NCI-H1417 treated with DMSO at 0.1 percent for 48 hours (cell line): Measurements from ENCODE around the gene SVIL.
"Not testable (repeated sequence)": the region's sequence is repeated elsewhere in the genome, so short reads cannot be mapped to it uniquely, and the experiment has no call there.

Source experiments
- DNase-seq: peaks from one replicate; lab custom pipeline; 2025; lab: John Stamatoyannopoulos, UW

The SVIL gene

DNA sequence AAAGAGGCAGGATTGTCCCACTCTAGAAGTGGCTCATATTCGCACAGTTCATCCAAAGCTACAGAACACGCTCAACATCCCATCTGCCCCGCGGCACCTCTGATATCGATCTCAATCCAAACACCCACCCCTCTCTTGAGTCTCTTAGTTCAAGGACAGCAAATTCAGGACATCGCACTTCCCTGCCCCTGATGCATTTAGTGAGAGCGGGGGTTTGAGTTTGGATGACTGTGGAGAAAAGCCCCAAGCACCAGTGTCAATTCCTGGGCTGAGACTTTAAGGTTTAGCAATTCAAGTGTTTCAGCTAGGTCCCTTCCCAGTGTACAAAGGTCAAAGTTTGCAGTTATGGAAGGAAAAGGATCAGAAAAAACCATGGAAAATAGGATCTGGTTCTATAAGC lies 179.7 kb downstream of the SVIL start:
- DNase-seq, result no peak

DNA sequence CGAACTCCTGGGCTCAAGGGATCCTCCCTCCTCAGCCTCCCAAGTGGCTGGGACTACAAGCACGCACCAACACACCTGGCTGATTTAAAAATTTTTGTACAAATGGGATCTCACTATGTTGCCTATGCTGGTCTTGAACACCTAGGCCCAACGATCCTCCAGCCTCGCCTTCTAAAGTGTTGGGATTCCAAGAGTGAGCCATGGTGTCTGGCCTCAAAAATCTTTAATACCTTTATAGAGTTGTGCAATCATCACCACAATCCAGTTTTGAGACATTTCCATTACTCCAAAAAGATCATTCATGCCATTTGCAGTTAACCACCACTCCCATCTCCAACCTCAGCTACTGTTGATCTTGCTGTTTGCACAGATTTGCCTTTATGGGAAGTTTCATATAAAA lies 180.5 kb downstream of the SVIL start:
- DNase-seq, result no peak

DNA sequence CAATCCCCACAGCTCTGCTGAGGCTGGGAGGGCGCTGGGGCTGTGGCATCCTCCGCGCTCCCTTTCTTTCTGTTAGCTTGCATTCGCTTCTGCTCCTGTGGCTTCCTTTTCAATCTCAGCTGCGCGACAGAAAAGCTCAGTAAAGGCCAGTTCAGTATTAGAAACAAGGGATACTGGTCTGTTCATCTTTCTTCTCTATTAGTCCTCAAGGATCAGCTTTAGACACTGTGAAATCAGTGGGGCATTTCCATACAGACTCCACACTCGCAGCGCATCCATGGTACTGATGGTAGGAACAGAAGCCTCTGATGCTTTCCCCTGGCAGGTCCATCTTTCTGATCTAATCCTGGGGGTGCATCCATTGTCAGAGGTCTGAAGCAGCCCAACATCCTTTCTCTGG lies 182.2 kb downstream of the SVIL start:
- DNase-seq, result no peak

DNA sequence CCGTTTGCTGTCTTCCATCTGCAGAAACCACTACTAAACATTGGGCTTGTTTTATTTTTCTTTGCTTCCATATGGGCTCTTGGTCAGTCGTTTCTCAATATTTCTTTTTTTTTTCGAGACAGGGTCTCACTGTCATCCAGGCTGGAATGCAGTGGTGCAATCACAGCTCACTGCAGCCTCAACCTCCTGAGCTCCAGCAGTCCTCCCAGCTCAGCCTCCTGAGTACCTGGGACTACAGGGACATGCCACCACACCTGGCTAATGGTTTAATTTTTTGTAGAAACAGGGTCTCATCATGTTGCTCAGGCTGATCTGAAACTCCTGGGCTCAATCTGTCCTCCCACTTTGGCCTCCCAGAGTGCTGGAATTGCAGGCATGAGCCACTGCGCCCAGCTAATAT lies 182.8 kb downstream of the SVIL start:
- no peak for DNase-seq

DNA sequence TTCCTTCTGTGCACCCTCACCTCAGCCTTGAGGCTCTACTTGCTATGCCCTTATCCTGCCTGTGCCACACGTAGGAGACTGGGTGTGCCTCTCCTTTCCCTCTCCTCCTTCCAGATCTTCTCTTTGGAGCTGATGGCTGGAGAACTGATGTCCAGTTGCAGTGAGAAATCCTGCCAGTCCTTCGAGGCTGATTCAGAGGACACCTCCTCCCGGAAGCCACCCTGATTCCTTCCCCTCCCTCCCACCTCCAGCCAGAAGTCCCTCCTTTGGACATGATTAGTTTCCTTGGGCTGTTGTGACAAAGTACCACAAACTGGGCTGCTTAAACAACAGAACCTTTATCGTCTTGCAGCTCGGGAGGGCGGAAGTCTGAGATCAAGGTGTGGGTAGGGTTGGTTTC lies 184.4 kb downstream of the SVIL start:
- no peak for DNase-seq

DNA sequence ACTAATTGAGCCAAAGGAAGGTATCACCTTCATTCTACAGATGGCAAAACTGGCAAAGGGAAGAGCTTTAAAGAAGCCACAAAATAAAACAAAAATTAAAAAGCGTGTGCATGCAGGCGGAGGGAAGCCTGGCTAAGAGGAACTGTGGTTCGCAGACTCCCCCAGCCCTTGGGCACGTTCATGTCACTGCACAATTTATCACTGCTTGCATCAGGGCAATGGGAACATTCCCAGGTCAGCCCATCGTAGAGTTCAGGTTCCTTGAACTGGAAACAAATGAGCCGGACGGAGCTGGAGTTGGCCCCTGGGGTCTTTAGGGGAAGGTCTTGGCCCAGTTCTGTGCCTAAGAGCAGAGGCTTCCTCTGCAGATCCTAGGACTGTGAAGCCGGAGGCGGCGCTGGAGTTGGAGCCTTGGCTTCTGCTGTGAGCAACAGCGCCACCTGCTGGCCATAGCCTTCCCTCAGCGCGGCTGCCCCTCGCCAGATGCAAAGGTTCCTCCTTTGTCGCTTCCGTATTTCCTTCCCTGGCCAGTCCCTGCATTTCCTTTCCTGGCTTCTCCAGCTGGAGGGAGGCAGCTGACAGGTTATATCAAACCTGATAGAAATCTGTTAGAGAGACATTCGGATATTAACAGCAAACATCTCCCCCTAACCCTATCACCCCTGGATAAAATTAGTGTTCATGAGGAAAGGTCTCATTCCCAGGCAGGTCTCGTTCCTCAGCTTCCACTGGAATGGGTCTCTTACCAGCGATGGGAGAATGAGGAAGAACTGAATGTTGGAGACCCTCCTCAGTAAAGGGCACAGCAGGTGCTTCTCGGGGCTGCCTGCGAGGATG lies 185.8 kb downstream of the SVIL start:
- not testable (repeated sequence) for DNase-seq

DNA sequence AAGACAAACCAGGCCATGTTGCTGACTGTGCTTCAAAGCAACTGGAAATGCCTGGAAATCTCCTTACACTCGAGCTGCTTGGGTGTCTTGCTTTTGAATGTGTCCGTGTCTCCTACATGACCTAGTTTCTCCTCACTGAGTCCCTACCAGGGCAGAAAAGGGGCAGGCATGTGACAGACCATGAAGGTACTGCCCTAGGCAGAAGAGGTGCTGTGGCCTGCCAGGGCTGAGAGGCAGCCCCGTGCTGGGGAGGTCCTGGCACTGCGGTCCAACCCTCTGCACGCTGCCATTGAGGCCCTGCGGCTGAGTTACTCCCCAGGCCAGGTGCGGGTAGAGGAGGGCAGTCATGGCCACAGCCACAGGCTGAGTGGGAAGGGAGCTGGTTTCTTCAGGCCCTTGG lies 186.6 kb downstream of the SVIL start:
- DNase-seq, result no peak

DNA sequence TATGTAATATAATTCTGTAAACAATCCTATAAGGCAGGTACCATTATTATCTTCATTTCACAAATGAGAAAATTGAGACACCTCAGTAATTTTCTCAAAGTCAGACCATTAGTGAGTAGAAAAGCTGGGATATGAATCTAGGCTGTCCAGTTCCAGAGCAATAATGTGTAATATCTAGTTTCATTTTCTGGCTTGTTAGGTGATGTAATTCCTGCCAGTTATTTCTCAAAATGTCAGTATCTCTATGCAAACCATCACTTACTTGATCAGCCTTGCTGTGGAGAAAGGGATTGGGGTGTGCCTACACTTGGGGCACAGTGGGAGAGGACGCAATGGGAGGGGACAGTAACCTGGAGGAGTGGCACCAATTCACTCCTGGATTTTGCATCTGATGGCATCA lies 188.4 kb downstream of the SVIL start:
- DNase-seq, result no peak

DNA sequence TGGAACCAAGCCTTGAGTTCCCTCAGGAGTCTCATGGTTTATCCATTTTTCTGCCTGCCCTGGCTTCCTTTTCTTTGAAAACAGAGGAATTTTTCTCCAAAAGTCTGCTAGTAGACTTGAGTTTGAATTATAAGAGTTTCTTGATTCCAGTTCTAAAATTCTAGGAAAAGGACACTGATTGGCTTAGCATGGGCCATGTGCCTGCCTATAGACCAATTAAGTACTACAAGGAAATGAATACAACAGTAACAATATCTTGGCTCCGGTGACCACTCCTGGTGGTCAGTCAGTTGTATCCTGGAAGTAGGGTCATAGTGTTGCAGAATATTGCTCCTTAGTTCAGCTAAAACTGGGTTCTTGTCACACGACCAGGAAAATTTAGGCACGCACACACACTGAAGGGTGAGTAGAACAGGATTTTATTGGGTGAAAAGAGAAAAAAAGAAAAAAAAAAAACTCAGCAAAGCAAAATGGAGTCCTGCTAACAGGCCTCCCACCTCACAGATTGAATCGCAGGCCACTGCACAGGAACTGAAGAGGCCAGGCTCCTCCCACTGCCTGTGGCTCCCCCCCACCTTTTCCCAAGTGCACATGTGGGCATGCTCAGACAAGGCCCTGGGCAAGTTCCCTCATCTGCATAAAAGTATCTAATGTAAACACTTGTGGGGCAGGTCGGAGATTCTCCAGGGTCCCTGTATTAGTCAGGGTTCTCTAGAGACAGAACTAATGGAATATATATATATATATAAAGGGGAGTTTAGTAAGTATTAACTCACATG lies 190.8 kb downstream of the SVIL start:
- DNase-seq, result no peak

DNA sequence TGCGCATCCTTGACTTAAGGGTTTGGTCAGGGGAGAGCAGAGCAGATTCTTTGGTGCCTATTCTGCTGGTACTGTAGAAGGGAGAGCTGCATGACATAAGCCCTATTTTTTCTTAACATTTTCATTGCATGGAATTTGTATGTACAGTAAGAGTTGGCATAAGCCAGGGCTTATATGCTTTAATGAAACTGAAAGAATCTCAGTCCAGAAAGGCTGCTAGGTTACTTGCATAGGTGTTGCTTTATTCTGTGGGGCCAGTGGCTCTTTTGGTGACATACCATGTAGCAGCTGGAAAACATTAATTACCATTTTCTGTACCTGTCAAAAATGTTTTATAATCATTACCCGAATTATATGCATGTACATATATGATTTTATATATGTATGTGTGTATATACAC lies 193.8 kb downstream of the SVIL start:
- no peak for DNase-seq

DNA sequence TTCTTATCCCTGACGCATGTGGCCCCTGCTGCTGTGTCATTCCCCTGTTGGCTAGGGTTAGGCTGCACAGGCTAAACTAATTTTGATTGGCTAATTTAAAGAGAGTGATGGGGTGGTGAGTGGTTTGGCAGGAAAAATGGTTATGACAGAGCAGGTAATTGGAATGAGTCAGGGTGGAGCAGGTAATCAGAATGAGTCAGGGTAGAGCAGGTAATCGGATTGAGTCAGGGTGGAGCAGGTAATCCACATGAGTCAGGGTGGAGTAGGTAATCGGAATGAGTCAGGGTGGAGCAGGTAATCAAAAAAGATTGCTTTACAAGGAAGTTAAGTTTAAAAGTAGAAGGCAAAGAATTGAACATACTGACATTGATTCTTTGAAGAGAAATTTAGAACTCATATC lies 195.8 kb downstream of the SVIL start:
- DNase-seq, result not testable (repeated sequence)

DNA sequence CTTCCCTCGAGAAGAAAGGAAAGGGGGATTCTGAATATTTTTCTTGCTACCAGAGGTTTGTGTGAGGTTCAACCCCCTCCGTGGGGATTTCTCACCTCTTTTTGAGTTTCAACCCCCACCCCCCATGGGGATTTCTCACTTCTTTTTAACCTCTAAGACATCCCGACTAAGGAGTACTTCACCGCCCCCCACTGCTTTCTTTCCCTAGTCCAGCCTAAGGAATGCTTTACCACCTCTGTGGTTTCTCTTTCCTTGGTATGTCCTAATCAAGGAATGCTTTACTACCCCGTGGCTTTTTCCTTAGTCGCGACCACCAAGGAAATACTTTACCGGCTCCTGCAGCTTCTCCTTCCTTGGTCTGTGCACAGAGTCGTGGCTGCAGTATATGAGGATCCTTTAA lies 196.5 kb downstream of the SVIL start:
- no peak for DNase-seq

DNA sequence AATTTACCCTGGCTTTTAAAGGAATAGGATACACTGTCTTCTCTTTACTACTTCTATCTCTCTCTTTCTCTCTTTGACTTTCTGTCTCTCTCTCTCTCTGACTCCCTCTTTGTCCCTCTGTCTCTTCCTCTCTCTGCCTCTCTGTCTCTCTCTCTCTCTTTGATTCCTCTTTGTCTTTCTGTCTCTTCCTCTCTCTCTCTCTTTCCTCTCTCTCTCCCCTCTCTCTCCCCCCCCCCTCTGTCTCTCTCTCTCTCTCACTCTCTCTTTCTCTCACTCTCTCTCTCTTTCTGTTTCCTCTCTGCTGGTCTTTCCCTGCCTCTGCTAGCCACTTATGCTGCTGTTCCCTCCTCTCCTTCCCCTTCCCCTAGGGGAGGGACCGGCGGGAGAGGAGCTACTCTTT lies 196.9 kb downstream of the SVIL start:
- no peak for DNase-seq

DNA sequence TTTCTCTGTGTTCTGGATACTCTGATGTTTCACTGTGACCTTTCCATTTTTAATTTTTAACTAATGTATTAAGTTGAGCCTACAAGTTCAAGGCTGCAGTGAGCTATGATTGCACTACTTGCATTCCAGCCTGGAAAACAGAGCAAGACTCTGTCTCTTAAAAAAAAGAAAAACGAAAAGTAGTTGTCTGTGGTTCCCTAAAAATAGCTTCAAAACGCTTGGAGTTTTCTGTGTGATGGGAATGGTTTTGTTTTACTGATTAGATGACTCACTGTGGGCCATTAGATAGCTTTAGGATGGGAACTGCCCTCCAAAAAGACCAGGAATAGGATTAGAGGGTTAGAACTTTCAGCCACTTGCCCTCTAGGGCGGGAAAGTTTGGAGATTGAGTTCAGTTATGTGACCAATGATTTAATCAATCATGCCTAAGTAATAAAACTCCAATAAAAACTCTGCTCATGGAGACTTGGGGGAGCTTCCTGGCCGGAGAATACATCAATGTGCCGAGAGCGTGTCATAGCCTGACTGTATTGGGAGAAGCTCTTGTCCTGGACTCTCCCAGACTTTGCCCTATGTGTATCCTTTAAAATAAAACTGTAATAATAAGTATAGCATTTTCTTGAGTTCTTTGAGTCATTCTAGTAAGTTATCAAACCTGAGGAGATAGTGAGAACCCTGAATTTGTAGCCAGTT lies 198.8 kb downstream of the SVIL start:
- DNase-seq, result no peak

DNA sequence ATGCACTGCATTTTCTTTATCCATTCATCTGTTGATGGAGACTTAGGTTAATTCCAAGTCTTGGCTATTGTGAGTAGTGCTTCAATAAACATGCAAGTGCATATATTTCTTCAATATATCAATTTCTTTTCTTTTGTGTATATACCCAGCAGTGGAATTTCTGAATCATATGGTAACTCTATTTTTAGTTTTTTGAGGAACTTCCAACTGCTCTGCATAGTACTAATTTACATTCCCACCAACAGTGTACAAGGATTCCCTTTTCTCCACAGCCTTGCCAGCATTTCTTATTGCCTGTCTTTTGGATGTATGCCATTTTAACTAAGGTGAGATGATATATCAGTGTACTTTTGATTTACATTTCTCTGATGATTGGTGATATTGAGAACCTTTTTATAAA lies 200.7 kb downstream of the SVIL start:
- DNase-seq, result no peak

DNA sequence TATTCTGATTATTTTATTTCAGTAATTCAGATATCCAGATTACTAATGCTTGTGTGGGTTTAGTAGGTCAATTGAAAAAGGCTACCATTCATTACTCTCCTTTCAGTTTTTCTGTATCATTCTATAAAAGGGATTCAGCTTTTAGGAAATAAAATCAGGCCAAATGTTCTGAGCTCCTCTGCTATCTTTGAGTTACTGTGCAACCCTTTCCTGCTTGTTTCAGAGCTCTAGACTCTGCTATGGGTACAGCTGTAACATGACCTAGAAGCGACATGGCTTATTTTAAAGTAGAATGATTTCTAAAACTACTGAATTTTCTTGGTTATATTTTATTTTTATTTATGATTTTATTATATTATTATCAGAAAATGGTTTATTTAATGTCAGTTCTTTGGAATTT lies 203.1 kb downstream of the SVIL start:
- DNase-seq, result no peak

DNA sequence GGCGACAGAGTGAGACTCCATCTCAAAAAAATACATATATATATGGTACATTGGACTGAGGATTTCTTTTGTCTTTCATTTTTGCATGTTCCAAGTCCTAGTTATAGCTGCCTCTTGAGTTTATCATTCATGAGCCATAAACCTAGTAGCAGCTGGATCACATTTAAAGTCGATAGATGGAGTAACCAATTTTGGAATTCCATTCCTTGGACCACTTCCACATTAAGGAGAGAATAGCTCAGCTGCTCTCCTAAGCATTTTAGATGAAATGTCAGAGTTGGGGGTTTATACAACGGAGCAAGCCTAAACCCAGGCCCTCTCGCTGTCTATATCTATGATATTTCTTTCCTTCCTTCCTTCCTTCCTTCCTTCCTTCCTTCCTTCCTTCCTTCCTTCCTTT lies 204.7 kb downstream of the SVIL start:
- no peak for DNase-seq

DNA sequence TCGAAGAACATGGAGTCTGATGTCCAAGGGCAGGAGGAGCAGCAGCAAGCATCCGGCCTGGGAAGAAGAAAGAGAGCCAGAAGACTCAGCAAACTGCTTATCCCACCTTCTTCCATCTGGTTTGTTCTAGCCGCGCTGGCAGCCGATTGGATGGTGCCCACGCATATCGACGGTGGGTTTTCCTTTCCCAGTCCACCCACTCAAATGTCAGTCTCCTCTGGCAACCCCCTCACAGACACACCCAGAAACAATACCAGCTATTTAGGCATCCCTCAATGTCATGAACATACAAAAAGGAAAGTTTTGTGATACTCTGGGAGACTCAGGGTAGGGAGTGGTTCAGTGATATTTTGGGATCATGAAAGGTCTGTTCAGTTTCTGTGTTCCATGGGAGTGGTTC lies 206.3 kb downstream of the SVIL start:
- no peak for DNase-seq

DNA sequence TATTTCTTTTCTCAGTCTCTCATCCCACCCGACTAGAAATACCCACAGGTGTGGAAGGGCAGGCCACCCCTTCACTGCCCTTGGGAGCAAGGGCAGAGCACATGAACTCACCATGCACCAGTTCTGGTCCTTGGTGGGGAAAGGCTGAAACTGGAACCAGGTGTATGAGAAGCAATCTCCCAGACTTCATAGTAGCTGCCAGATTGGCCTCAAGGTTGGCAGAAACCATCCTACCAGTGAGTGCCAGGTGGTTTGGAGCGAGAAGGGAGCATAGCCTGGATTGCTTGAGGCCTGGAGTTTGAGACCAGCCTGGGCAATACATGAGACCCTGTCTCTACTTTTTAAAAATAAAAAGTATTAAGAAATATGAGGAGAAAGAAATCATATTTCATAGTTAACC lies 207.1 kb downstream of the SVIL start:
- no peak for DNase-seq

DNA sequence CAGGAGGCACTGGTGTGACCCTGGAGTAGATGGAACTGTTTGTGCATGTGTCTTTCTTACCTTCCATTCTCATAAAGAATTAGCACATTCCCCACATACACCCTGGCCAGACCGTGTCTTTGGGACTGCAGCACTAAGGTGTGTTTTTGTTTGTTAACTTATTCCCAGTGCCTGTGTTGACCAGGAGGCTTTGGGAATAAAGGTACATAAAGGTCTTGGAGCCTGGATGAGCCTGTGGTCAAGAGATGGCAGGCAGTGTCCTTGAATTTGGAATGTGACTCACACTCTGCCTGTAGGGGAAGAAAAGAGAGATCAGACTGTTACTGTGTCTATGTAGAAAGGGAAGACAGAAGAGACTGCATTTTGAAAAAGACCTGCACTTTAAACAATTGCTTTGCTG lies 208.4 kb downstream of the SVIL start:
- DNase-seq, result no peak

DNA sequence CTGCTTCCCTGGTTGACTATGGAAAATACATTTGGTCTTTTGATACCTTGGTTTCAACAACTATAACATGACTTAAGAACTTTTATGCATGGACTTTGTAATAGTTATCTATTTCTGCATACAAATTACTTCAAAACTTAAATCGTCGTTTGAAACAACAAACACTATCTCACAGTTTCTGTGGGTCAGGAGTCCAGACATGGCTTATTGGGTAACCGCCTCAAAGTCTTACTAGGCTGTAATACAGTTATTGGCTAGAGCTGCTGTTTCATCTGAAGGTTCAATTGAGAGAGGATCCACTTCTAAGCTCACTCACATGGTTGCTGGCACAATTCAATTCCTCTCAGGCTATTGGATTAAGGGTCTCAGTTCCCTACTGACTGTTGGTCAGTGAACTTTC lies 210.8 kb downstream of the SVIL start:
- no peak for DNase-seq

DNA sequence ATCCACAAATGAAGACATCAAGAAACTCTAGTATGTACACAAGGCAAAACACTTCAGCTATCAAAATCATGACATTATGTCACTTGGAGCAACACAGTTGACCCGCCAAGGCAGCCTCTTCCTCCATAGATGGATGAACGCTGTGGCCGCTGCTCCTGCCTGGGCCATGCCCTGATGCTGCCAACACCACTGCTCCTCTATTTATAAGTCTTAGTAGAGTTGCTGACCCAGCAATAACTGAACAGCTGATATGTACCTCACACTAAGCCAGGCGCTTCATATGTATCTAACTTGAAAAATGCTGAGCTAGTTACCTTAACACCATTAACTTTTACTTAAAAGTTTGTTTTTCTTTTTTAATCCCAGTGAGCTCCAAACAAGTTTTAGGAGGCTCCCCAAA lies 214.0 kb downstream of the SVIL start:
- DNase-seq, result no peak

DNA sequence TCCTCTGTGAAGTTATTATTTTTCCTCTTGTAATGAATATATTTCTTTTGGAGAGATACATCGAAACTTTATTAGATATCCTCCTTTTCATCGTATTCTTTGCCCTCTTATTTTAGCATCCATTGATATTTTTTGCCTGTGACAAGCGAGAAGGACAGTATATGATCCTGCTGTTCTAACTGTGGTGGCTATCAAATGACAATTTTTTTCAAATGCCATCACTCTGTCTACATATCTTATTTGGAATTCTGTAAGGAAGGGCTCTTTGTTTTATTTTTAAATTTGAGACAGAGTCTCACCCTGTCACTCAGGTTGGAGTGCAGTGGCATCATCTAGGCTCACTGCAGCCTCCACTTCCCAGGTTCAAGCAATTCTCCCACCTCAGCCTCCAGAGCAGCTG lies 217.4 kb downstream of the SVIL start:
- DNase-seq, result no peak
